Epithelial cell of esophagus (primary cell): ENCODE data around the gene ANO10.
"Not testable (repeated sequence)": the region's sequence is repeated elsewhere in the genome, so short reads cannot be mapped to it uniquely, and the experiment has no call there.

Experiments
- DNase-seq: peaks from one replicate; pipeline ENCODE4 v3.0.0; 2010; ENCODE audit warnings: low read depth
- H3K4me3 ChIP-seq: 2 replicates; pipeline ENCODE4 v1.5.1; 2011; ENCODE audit warnings: mild to moderate bottlenecking, low read length, control low read depth
- TF ChIP-seq, protein P1 (sequence below): IDR thresholded peaks from 2 replicates; pipeline ENCODE4 v1.5.1; 2011; ENCODE audit warnings: low read depth, mild to moderate bottlenecking, low read length, control low read depth, inconsistent platforms; ENCODE audit not compliant: insufficient read depth; ENCODE audit errors: missing control alignments

Gene ANO10

DNA sequence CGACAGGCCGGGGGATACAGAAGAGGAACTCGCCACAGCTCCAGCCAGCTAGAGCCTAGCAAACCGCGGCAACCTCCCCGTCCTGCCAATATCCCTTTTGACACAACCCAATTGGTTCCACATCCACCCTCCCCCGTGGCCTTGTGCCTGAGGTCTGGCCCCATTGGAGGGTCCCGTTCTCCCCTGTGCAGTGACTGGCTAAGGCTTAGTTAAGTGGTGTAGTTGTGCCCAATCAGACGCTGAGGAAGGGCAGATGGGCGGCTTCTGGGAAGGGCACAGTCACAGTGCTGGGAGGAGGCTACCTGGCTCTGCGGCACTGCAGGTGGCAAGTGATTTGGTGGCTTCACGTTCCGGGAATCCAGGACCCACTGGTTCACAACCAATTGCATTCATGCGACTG is 256.9 kb downstream of the ANO10 start:
- no peak overlapping the region for H3K4me3 ChIP-seq
- TF ChIP-seq, protein P1, sequence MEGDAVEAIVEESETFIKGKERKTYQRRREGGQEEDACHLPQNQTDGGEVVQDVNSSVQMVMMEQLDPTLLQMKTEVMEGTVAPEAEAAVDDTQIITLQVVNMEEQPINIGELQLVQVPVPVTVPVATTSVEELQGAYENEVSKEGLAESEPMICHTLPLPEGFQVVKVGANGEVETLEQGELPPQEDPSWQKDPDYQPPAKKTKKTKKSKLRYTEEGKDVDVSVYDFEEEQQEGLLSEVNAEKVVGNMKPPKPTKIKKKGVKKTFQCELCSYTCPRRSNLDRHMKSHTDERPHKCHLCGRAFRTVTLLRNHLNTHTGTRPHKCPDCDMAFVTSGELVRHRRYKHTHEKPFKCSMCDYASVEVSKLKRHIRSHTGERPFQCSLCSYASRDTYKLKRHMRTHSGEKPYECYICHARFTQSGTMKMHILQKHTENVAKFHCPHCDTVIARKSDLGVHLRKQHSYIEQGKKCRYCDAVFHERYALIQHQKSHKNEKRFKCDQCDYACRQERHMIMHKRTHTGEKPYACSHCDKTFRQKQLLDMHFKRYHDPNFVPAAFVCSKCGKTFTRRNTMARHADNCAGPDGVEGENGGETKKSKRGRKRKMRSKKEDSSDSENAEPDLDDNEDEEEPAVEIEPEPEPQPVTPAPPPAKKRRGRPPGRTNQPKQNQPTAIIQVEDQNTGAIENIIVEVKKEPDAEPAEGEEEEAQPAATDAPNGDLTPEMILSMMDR, result no peak
- DNase-seq, result no peak

- no peak for DNase-seq
- TF ChIP-seq, protein P1, result no peak
- H3K4me3 ChIP-seq, result no peak overlapping the region
These were observed 257.3 kb downstream of the ANO10 start for GRCh38 chr3:43364494-43364893.

GRCh38 chr3:43363621-43364266 is 258.1 kb downstream of the ANO10 start:
- DNase-seq, result no peak

GRCh38 chr3:43362961-43363360 is 258.9 kb downstream of the ANO10 start:
- no peak for DNase-seq
- H3K4me3 ChIP-seq, result no peak overlapping the region
- TF ChIP-seq, protein P1, result no peak

More at GRCh38 chr3:43363621-43364266, 258.1 kb downstream of the ANO10 start:
- no peak overlapping the region for H3K4me3 ChIP-seq
- TF ChIP-seq, protein P1, result no peak

- DNase-seq, result no peak
- no peak overlapping the region for H3K4me3 ChIP-seq
- TF ChIP-seq, protein P1, result no peak
These were observed 259.6 kb downstream of the ANO10 start for GRCh38 chr3:43362183-43362582.

- TF ChIP-seq, protein P1, result no peak
These were observed 260.7 kb downstream of the ANO10 start for GRCh38 chr3:43361077-43361476.

GRCh38 chr3:43356033-43356432 is 265.8 kb downstream of the ANO10 start:
- H3K4me3 ChIP-seq, DNase-seq: not testable (repeated sequence)

More at GRCh38 chr3:43361077-43361476, 260.7 kb downstream of the ANO10 start:
- H3K4me3 ChIP-seq, result no peak overlapping the region
- DNase-seq, result no peak
